ENCODE measurements around the gene AQP12B. TPM values are rescaled to one million over a fixed set of nuclear protein-coding genes. Genes with fewer than 3 reads are reported as not detected.

AQP12B gene
- total RNA-seq, 1 donor from 2014 or later, result not detected

GRCh38 chr2:240649331-240649730 is 33.4 kb downstream of the AQP12B start:
- no peak for DNase-seq (ENCODE audit: low spot score)

GRCh38 chr2:240648650-240649275 is 33.9 kb downstream of the AQP12B start:
- no peak for DNase-seq (ENCODE audit: low spot score)

- no peak for DNase-seq (ENCODE audit: low spot score)
These were observed 34.5 kb downstream of the AQP12B start for GRCh38 chr2:240648155-240648649.

GRCh38 chr2:240647503-240648154 is 35.1 kb downstream of the AQP12B start:
- no peak for DNase-seq (ENCODE audit: low spot score)

GRCh38 chr2:240646900-240647502 is 35.7 kb downstream of the AQP12B start:
- no peak for DNase-seq (ENCODE audit: low spot score)

- no peak for DNase-seq (ENCODE audit: low spot score)
These were observed 36.3 kb downstream of the AQP12B start for GRCh38 chr2:240646176-240646899.

- DNase-seq (ENCODE audit: low spot score), result no peak
These were observed 36.9 kb downstream of the AQP12B start for GRCh38 chr2:240645801-240646175.

GRCh38 chr2:240645346-240645745 is 37.3 kb downstream of the AQP12B start:
- no peak for DNase-seq (ENCODE audit: low spot score)

GRCh38 chr2:240644859-240645301 is 37.8 kb downstream of the AQP12B start:
- DNase-seq (ENCODE audit: low spot score), result peak; percentile 64

GRCh38 chr2:240644171-240644651 is 38.5 kb downstream of the AQP12B start:
- DNase-seq (ENCODE audit: low spot score), result peak; percentile 86

- DNase-seq (ENCODE audit: low spot score), result no peak
These were observed 38.9 kb downstream of the AQP12B start for GRCh38 chr2:240643811-240644150.

GRCh38 chr2:240643093-240643810 is 39.4 kb downstream of the AQP12B start:
- DNase-seq (ENCODE audit: low spot score), result peak; percentile 74

GRCh38 chr2:240642806-240643092 is 39.9 kb downstream of the AQP12B start:
- DNase-seq (ENCODE audit: low spot score), result peak; percentile 80

- DNase-seq (ENCODE audit: low spot score), result no peak
These were observed 40.5 kb downstream of the AQP12B start for GRCh38 chr2:240642061-240642805.

GRCh38 chr2:240640939-240641338 is 41.7 kb downstream of the AQP12B start:
- DNase-seq (ENCODE audit: low spot score), result peak; percentile 88

GRCh38 chr2:240639566-240639965 is 43.1 kb downstream of the AQP12B start:
- peak; percentile 79 for DNase-seq (ENCODE audit: low spot score)

- DNase-seq (ENCODE audit: low spot score), result peak; percentile 78
These were observed 44.0 kb downstream of the AQP12B start for GRCh38 chr2:240638512-240639160.

- DNase-seq (ENCODE audit: low spot score), result peak; percentile 71
These were observed 44.8 kb downstream of the AQP12B start for GRCh38 chr2:240637901-240638345.

- DNase-seq (ENCODE audit: low spot score), result peak; percentile 59
These were observed 45.4 kb downstream of the AQP12B start for GRCh38 chr2:240637116-240637900.
